ENCODE results near the gene PRAMEF33.
"Not testable (repeated sequence)": the region's sequence is repeated elsewhere in the genome, so short reads cannot be mapped to it uniquely, and the experiment has no call there.

PRAMEF33 gene, protein sequence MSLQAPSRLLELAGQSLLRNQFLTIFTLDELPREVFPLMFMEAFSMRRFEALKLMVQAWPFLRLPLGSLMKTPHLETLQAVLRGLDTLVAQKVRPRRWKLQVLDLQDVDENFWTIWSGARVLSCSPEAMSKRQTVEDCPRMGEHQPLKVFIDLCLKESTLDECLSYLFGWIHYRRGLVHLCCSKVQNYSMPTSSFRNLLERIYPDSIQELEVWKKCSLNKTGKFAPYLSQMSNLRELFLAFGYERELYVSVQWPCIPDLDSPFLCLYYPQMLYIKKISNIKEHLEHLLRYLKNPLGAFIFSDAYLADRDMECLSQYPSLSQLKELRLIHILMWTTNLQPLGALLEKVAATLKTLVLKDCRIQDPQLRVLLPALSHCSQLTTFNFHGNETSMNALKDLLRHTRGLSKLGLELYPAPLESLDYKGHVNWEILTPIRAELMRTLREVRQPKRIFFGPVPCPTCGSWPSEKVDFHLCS

DNA sequence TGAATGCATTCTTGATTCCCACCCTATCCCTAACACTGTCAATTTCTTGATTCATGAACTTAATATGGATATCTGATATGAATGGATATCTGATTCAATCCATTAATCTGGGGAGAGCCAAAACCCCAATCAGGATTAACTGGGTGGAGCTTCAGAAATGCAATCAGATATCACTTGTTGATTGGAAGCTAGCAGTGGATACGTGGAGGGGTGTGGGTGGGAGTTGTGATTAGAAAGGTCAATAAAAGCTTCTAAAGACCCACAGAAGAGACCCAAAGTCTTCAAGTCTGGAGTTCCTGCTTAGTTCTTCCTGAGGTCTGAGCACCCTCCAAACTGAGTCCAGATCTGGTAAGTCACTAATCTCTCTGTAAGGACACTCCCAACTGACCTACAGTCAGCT is at the start of gene PRAMEF33:
Gene PRAMEF33, plus strand, starts transcription at position 301 of the 400 bp plus-strand sequence. CDS start 2,416 bp downstream, outside the sequence.
- not testable (repeated sequence) for DNase-seq (ENCODE audit: low read depth)

DNA sequence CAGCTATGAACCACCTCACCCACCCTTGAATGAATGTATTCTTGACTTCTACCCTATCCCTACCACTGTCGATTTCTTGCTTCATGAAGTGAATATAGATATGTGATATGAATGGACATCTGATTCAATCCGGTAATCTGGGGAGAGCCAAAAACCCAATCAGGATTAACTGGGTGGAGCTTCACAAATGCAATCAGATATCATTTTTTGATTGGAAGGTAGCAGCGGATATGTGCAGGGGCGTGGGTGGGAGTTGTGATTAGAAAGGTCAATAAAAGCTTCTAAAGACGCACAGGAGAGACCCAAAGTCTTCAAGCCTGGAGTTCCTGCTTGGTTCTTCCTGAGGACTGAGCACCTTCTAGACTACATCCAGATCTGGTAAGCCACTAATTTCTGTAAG is 49.4 kb upstream of the PRAMEF33 start, which contains the start of gene PRAMEF5:
Gene PRAMEF5, plus strand, starts transcription at position 301 of the 400 bp plus-strand sequence. CDS start 5,071 bp downstream, outside the sequence.
- DNase-seq (ENCODE audit: low read depth): not testable (repeated sequence)

DNA sequence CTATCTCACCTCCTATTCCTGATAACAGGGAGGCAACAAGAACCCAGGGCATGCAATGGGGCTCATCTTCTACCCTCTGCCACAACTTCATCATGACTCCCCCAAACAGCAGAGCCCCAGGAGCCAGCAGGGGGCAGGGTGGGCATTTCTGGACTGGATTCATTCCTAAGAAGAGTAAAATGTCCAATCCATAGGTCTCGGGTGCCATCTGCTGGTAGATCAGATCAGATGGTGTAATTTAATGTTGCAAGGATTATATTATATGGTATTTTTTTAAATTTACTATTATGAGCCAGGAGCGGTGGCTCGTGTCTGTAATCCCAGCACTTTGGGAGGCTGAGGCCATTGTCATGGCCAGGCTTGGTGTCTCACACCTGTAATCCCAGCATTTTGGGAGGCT is 38.2 kb upstream of the PRAMEF33 start:
- not testable (repeated sequence) for DNase-seq (ENCODE audit: low read depth)

DNA sequence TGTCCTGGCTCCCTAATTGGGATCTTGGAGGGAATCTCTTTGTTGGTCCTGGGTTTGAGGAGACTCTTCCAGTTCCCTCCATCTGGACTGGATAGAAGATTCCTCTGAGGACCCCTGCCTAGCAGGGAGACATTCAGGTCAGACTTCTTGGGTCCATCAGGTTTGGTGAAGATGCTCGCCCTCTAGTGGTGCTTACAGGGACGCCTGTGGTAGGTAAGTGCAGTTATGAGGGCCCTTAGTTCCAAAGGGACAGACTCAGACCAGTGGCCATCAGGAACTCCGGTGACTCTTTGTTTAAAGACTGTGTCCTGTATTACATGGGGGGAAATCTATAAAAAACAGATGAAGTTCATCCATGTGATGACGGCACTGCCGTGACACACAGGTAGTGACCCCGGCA is 26.3 kb upstream of the PRAMEF33 start:
- not testable (repeated sequence) for DNase-seq (ENCODE audit: low read depth)

DNA sequence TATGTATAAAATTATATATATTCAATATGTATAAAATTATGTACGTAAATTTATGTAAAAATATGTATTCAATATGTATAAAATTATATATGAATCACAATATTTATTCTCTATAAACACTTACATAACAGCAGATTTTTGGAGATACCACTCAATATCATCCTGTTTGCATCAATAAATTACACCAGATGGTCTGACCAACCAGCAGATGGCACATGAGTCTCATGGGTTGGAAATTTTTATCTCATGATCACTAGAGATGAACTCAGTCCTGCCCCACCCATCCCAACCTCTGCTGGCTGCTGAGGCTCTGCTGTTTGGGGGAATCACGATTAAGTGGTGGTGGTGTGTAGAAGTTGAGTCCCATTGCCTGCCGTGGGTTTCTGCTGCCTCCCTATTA is 23.7 kb upstream of the PRAMEF33 start:
- not testable (repeated sequence) for DNase-seq (ENCODE audit: low read depth)

DNA sequence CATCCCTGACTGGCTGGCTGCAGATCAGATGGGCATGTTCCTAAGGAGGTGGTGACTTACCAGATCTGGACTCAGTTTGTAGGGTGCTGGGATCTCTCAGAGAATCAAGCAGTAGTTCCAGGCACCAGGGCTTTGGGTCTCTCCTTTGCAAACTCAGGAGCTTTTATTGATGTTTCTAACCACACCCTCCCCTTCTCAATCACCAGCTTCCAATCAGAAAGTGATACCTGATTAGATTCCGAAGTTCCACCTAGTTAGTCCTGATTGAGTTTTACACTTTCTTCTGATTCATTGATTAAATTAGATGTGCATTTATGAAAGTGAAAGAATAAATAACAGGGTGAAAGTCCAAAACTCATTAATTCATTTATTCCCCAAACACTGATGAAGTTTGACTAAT is 18.3 kb upstream of the PRAMEF33 start, which contains the start of gene PRAMEF8:
Gene PRAMEF8, minus strand, starts transcription at position 101 of the 400 bp plus-strand sequence. CDS start 1,046 bp downstream, outside the sequence.
- DNase-seq (ENCODE audit: low read depth): not testable (repeated sequence)

DNA sequence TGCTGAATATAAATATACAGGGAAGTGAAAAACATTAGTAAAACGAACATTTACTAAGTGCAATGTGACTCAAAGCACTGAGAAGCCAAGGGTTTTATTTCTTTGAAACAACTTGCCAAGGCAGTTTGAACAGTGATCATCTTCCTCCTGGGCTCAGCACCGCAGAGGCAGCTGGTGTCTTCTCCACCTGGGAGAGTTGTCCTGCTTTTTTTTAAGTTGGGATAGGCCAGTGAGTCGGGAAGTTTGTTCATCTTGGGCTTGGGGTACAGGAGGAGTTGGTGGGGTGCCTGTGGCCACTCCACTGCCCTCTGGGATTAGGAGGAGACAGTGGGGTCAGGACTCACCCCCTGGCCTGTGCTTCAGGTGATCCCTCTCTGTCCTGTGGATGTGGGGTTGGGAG is 14.3 kb upstream of the PRAMEF33 start:
- DNase-seq (ENCODE audit: low read depth): not testable (repeated sequence)

DNA sequence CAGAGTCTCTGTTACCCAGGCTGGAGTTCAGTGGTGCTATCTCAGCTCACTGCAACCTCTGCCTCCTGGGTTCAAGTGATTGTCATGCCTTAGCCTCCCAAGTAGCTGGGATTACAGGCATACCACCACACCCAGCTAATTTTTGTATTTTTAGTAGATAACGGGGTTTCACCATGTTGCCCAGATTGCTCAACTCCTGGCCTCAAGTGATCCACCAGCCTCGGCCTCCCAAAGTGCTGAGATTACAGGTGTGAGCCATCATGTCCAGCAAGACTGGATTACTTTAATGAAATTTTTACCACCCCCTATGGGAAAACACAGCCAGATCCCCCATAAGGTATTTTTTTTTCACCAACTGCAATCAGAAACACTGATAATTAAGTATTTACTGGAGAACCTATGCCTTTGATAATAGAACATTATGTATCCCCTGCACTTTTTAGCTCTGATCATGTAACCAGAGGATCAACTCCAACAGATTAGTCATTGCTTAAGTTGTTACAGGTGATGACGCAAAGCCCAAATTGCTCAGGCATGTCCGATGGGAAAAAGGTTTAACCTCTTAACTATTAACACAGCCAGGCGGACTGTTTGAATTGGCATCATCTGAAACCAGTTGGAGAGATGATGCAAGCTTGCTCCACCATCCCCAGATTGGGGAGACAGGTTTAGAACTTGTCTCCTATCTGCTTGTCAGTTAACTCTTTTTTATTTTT is 6.0 kb upstream of the PRAMEF33 start:
- not testable (repeated sequence) for DNase-seq (ENCODE audit: low read depth)

DNA sequence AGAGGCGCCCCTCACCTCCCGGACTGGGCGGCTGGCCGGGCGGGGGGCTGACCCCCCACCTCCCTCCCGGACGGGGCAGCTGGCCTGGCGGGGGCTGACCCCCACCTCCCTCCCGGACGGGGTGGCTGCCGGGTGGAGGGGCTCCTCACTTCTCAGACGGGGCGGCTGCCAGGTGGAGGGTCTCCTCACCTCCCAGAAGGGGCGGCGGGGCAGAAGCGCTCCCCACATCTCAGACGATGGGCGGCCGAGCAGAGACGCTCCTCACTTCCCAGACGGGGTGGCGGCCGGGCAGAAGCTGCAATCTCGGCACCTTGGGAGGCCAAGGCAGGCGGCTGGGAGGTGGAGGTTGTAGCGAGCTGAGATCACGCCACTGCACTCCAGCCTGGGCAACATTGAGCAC is 4.6 kb upstream of the PRAMEF33 start:
- not testable (repeated sequence) for DNase-seq (ENCODE audit: low read depth)

DNA sequence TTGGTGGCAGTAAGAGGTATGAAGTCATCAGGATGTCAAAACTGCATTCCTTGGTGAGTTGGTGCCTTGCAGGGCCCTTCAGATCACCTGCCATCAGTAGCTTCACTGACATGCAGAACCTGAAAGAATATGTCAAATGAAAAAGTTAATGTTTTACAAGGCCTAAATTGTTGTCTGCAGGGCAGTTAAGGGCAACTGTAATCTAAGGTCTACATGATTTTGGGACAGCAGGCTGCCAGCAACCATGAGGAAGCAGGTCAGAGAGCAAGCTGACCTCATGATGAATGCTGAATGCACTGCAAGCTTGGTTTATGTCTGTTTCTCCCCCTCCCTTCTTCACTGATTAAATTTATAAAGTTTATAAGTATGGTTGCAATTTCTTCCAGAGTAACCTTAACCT is 1.1 kb upstream of the PRAMEF33 start:
- not testable (repeated sequence) for DNase-seq (ENCODE audit: low read depth)

DNA sequence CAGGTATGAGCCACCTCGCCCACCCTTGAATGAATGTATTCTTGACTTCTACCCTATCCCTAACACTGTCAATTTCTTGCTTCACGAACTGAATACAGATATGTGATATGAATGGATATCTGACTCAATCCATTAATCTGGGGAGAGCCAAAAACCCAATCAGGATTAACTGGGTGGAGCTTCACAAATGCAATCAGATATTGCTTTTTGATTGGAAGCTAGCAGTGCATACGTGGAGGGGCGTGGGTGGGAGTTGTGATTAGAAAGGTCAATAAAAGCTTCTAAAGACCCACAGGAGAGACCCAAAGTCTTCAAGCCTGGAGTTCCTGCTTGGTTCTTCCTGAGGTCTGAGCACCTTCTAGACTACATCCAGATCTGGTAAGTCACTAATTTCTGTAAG is 11.9 kb downstream of the PRAMEF33 start, which contains the start of gene PRAMEF15:
Gene PRAMEF15, plus strand, starts transcription at position 301 of the 400 bp plus-strand sequence. CDS start 2,827 bp downstream, outside the sequence.
- not testable (repeated sequence) for DNase-seq (ENCODE audit: low read depth)

DNA sequence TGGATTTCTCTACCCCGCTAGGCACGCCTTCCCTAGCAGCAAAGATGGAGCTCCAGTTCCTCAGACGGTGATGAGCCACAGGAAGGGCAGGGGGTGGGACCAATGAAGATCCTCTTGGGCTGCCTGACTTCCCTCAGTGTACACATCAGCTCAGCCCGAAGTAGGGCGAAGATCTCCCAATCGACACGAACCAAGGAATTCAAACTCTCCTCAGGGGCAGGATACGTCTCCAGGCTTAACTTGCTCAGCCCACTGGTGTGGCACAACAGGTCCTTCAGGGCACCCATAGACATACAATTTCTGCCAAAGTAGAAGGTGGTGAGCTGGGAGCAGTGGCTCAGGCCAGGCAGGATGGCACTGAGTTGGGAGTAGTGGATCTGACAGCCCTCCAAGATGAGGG is 39.2 kb downstream of the PRAMEF33 start:
- not testable (repeated sequence) for DNase-seq (ENCODE audit: low read depth)

DNA sequence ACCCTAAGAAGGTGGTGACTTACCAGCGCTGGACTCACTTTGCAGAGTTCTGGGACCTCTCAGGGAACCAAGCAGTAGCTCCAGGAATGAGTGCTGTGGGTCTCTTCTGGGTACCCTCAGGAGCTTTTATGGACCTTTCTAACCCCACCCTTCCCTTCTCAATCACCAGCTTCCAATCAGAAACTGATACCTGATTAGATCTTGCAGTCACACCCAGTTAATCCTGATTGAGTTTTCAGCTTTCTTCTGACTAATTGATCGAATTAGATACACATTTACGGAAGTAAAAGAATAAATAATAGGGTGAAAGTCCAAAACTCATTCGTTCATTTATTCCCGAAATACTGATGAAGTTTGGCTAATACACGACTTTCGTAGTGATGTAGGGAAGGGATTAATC is 43.7 kb downstream of the PRAMEF33 start, which contains the start of gene PRAMEF14:
Gene PRAMEF14, minus strand, starts transcription at position 101 of the 400 bp plus-strand sequence. CDS start 1,820 bp downstream, outside the sequence.
- not testable (repeated sequence) for DNase-seq (ENCODE audit: low read depth)

DNA sequence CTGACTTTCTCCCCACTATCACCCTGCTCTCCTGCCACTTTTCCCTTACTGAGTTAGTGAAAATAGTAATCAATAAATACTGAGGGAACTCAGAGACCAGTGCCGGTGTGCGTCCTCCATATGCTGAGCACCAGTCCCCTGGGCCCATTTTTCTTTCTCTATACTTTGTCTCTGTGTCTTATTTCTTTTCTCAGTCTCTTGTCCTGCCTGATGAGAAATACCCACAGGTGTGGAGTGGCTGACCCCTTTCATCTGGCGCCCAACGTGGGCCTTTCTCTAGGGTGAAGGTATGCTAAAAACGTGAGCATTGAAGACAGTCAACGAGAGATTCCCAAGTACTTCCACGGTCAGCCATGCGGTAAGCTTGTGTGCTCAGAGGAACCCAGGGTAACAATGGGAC is 50.1 kb downstream of the PRAMEF33 start:
- not testable (repeated sequence) for DNase-seq (ENCODE audit: low read depth)

DNA sequence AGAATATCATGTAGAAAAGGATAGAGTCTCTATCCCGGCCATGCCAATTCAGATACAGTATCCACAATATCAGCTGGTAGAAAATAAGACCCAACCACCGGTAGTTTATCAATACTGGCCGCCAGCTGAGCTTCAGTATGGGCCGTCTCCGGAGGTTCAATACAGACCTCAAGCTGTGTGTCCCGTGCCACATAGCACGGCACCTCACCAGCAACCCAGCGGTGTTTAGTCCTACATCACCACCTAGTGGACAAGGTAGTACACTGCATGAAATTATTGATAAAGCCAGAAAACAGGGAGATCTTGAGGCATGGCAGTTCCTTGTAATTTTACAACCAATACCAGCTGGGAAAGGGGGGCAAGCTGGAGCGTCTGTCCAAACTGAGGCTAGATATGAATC is 51.1 kb downstream of the PRAMEF33 start:
- DNase-seq (ENCODE audit: low read depth): not testable (repeated sequence)

DNA sequence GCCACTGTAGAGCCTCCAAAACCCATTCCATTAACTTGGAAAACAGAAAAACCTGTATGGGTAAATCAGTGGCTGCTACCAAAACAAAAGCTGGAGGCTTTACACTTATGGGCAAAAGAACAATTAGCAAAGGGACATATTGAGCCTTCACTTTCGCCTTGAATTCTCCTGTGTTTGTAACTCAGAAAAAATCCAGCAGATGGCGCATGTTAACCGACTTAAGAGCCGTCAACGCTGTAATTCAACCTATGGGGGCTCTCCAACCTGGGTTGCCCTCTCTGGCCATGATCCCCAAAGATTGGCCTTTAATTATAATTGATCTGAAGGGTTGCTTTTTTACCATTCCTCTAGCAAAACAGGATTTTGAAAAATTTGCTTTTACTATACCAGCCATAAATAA is 53.4 kb downstream of the PRAMEF33 start:
- DNase-seq (ENCODE audit: low read depth): peak; percentile 5
